ENCODE data around the gene SPAG16. TPM values are rescaled to one million over a fixed set of nuclear protein-coding genes. Genes with fewer than 3 reads are reported as not detected.

Gene SPAG16
- total RNA-seq, 1 donor, result 35.2 TPM

DNA sequence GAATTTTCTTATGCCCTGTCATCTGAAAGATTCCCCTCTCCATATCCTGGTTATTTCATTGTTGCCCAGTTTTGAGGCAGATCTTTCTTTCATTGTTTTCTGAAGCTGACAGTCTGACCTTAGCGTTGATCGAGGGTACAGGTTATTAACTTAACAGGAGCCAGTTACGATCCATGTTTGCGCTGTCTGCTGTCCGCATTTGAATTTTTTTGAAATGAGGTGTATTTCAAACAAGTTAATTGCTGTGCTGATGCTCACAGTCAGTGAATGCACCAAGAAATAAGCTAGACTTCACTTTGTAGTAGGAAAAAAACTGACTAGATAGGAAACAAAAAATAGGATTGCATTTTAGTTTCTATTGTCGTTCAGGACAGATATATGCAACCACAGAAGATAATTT is 34.8 kb upstream of the SPAG16 start:
- TF ChIP-seq, protein P1, sequence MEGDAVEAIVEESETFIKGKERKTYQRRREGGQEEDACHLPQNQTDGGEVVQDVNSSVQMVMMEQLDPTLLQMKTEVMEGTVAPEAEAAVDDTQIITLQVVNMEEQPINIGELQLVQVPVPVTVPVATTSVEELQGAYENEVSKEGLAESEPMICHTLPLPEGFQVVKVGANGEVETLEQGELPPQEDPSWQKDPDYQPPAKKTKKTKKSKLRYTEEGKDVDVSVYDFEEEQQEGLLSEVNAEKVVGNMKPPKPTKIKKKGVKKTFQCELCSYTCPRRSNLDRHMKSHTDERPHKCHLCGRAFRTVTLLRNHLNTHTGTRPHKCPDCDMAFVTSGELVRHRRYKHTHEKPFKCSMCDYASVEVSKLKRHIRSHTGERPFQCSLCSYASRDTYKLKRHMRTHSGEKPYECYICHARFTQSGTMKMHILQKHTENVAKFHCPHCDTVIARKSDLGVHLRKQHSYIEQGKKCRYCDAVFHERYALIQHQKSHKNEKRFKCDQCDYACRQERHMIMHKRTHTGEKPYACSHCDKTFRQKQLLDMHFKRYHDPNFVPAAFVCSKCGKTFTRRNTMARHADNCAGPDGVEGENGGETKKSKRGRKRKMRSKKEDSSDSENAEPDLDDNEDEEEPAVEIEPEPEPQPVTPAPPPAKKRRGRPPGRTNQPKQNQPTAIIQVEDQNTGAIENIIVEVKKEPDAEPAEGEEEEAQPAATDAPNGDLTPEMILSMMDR (IDR thresholded peaks at IDR 0.05; ENCODE audit: insufficient read depth, low read length), result no peak
- no peak for DNase-seq (ENCODE audit: low read depth)
- H3K4me3 ChIP-seq (ENCODE audit: low read depth, low read length), result no peak overlapping the region

GRCh38 chr2:213251618-213252017 is 32.6 kb upstream of the SPAG16 start:
- TF ChIP-seq, protein P1 (IDR thresholded peaks at IDR 0.05; ENCODE audit: insufficient read depth, low read length), result peak; percentile 57
- DNase-seq (ENCODE audit: low read depth), result peak; percentile 92
- no peak overlapping the region for H3K4me3 ChIP-seq (ENCODE audit: low read depth, low read length)

DNA sequence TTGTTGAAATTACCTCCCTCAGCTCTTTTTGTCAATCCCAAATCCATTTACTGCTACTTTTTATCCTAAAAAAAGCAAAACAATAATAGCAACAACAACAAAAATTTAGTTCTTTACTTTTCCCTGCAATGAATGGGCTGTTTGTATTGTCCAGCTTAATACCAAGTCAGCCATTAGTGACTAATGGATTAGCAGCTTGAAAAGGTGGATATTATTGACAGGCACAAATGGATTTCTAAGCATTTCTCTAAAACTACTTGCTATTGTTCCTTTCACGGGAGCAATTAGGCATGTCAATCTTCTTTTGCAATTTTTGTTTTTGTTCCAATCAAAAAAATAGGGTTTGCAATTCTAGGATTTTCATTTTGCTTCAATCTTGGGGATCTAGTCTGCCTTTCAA is 32.1 kb upstream of the SPAG16 start:
- H3K4me3 ChIP-seq (ENCODE audit: low read depth, low read length), result no peak overlapping the region
- TF ChIP-seq, protein P1 (IDR thresholded peaks at IDR 0.05; ENCODE audit: insufficient read depth, low read length), result no peak
- DNase-seq (ENCODE audit: low read depth), result no peak

DNA sequence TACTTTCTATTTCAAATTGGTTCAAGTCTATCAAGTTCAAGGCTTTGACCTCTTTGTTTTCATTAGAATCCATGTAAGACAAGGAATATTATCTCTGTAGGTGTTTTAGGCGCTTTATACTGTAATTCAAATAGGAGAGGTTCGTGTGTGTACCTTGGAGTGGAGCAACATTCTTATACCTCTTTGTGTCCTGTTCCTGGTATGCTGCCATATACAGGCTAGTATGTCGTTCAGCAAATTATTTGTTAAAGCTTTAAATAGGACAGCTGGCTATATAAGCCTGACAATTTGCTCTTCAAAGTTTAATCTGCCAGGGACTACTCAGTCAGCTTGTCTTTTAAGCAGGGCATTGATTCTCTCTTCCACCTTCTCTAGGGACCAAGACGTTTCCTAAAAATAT is 31.1 kb upstream of the SPAG16 start:
- DNase-seq (ENCODE audit: low read depth), result no peak
- TF ChIP-seq, protein P1 (IDR thresholded peaks at IDR 0.05; ENCODE audit: insufficient read depth, low read length), result no peak
- no peak overlapping the region for H3K4me3 ChIP-seq (ENCODE audit: low read depth, low read length)

DNA sequence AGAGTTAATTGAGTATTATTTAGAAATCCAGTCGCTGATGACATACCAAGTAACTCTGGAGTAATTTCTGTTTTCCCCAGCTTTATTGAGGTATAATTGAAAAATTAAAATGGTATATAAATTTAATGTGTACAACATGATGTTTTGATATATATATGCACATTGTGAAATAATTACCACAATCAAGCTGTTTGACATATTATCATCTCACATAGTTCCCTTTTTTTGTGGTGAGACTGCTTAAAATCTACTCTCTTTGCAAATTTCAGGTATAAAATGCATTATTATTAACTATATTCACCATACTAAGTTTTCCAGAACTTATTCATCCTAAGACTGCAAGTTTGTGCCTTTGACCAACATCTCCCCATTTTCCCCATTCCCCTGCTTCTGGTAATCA is 25.0 kb upstream of the SPAG16 start:
- DNase-seq (ENCODE audit: low read depth), result no peak
- TF ChIP-seq, protein P1 (IDR thresholded peaks at IDR 0.05; ENCODE audit: insufficient read depth, low read length), result no peak

GRCh38 chr2:213261237-213261636 is 23.0 kb upstream of the SPAG16 start:
- DNase-seq (ENCODE audit: low read depth), result no peak
- TF ChIP-seq, protein P1 (IDR thresholded peaks at IDR 0.05; ENCODE audit: insufficient read depth, low read length), result no peak
- H3K4me3 ChIP-seq (ENCODE audit: low read depth, low read length), result no peak overlapping the region

More for the DNA sequence above, 25.0 kb upstream of the SPAG16 start:
- no peak overlapping the region for H3K4me3 ChIP-seq (ENCODE audit: low read depth, low read length)

DNA sequence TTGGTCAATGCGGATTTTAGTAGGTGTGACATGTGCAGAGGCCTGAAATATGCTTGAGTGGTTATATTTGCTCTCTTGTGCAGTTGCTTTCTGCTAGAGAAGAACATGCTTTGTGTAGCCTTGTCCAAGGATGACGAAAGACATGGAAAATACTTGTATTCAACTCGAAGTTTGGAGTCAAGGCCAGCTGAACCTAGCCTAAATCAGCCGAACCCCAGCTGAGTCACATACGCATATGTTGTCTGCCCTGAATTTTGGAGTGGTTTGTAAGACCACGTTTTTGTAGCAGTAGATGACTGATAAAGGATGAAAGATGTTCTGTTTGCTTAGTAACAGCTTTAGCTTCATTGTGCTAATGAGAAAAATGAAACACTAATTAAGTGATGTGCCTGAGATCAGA is 22.5 kb upstream of the SPAG16 start:
- TF ChIP-seq, protein P1 (IDR thresholded peaks at IDR 0.05; ENCODE audit: insufficient read depth, low read length), result no peak
- H3K4me3 ChIP-seq (ENCODE audit: low read depth, low read length), result no peak overlapping the region
- DNase-seq (ENCODE audit: low read depth), result peak; percentile 42
